IMR-90 (cell line): ENCODE data around the gene DHX40. TPM values are rescaled to one million over a fixed set of nuclear protein-coding genes. Genes with fewer than 3 reads are reported as not detected.

Experiments used
- ATAC-seq: fragments of 200-7000 bp; cut with Tn5 transposase; 2 replicates; pipeline ENCODE4 v1.9.1; 2020; ENCODE audit warnings: low read depth, mild to moderate bottlenecking, moderate library complexity
- BruUV-seq: library from RNA; stranded (reverse); fragments of 400-500 nt; replicated peaks from 2 replicates; lab custom pipeline; 2021; lab: Mats Ljungman, UMichigan
- CTCF ChIA-PET: fragments of 300-600 bp; formaldehyde crosslinking; extraction: SDS; loops from one replicate; lab custom pipeline; 2021; ENCODE audit warnings: antibody characterized with exemption; lab: Yijun Ruan, JAX
- POLR2A ChIA-PET: fragments of 300-600 bp; sonication (Branson Sonifier 250); formaldehyde crosslinking; loops from one replicate; lab custom pipeline; 2022; ENCODE audit warnings: antibody characterized with exemption; ENCODE audit not compliant: unreplicated experiment; lab: Charles Lee
- DNase-seq: peaks from one replicate; pipeline ENCODE4 v3.0.0; 2013
- H2AFZ ChIP-seq: replicated peaks from 2 replicates; pipeline ENCODE3; 2013; ENCODE audit warnings: low read length, mild to moderate bottlenecking; ENCODE audit not compliant: poor library complexity
- H2AK5ac ChIP-seq: 2 replicates; pipeline ENCODE4 v1.6.1; 2013; ENCODE audit warnings: low read depth, low read length, inconsistent platforms
- H2AK9ac ChIP-seq: replicated peaks from 2 replicates; pipeline ENCODE3; 2013; ENCODE audit warnings: mild to moderate bottlenecking, low read depth, low read length, moderate library complexity; ENCODE audit not compliant: poor library complexity
- H2BK120ac ChIP-seq: 2 replicates; pipeline ENCODE4 v1.6.1; 2013; ENCODE audit warnings: low read depth, low read length, inconsistent platforms
- H2BK15ac ChIP-seq: 3 replicates; pipeline ENCODE4 v1.6.1; 2013; ENCODE audit warnings: low read depth, low read length, inconsistent platforms
- H2BK20ac ChIP-seq: 2 replicates; pipeline ENCODE4 v1.6.1; 2013; ENCODE audit warnings: low read depth, mild to moderate bottlenecking, inconsistent platforms, low read length, moderate library complexity
- H2BK5ac ChIP-seq: 2 replicates; pipeline ENCODE4 v1.6.1; 2013; ENCODE audit warnings: mild to moderate bottlenecking, low read depth, low read length, inconsistent platforms; ENCODE audit not compliant: poor library complexity, severe bottlenecking
- H3K14ac ChIP-seq: replicated peaks from 2 replicates; pipeline ENCODE4 v1.6.1; 2013; ENCODE audit warnings: low read depth, low read length, inconsistent platforms
- H3K18ac ChIP-seq: 2 replicates; pipeline ENCODE4 v1.6.1; 2013; ENCODE audit warnings: low read depth, low read length, control low read depth
- H3K23ac ChIP-seq: 2 replicates; pipeline ENCODE4 v1.6.1; 2013; ENCODE audit warnings: low read depth, low read length, inconsistent platforms
- H3K27ac ChIP-seq: 2 replicates; pipeline ENCODE4 v1.5.1; 2013; ENCODE audit warnings: mild to moderate bottlenecking, control low read depth, low read length; ENCODE audit not compliant: insufficient read depth
- H3K27me3 ChIP-seq: 2 replicates; pipeline ENCODE4 v1.6.1; 2013; ENCODE audit warnings: low read length; ENCODE audit not compliant: control insufficient read depth, insufficient read depth
- H3K36me3 ChIP-seq: 2 replicates; pipeline ENCODE4 v1.6.1; 2013; ENCODE audit warnings: low read length, mixed read lengths; ENCODE audit not compliant: control insufficient read depth, insufficient read depth
- H3K4ac ChIP-seq: 2 replicates; pipeline ENCODE4 v1.6.1; 2013; ENCODE audit warnings: low read depth, low read length, inconsistent platforms
- H3K4me1 ChIP-seq: 2 replicates; pipeline ENCODE4 v1.6.1; 2013; ENCODE audit warnings: low read length, mixed read lengths; ENCODE audit not compliant: control insufficient read depth, insufficient read depth
- H3K4me2 ChIP-seq: 2 replicates; pipeline ENCODE4 v1.6.1; 2013; ENCODE audit warnings: low read depth, mild to moderate bottlenecking, control low read depth, low read length, moderate library complexity
- H3K4me3 ChIP-seq: 2 replicates; pipeline ENCODE4 v1.5.1; 2013; ENCODE audit warnings: low read depth, mild to moderate bottlenecking, control low read depth, low read length, moderate library complexity; ENCODE audit not compliant: insufficient read depth
- H3K56ac ChIP-seq: 2 replicates; pipeline ENCODE4 v1.6.1; 2013; ENCODE audit warnings: low read length, inconsistent platforms; ENCODE audit not compliant: insufficient read depth; ENCODE audit errors: extremely low read depth
- H3K79me1 ChIP-seq, 2 experiments: 2 replicates each; pipeline ENCODE4 v1.6.1; 2013; ENCODE audit warnings: low read length in 2 of 2, inconsistent platforms in 1 of 2, low read depth in 1 of 2
- H3K9ac ChIP-seq: 2 replicates; pipeline ENCODE4 v1.6.1; 2013; ENCODE audit warnings: low read depth, low read length, control low read depth
- H3K9me1 ChIP-seq: 2 replicates; pipeline ENCODE4 v1.6.1; 2013; ENCODE audit warnings: low read length, inconsistent platforms; ENCODE audit not compliant: insufficient read depth
- H3K9me3 ChIP-seq: 2 replicates; pipeline ENCODE4 v1.6.1; 2013; ENCODE audit warnings: low read length; ENCODE audit not compliant: control insufficient read depth, insufficient read depth
- H4K20me1 ChIP-seq: 2 replicates; pipeline ENCODE4 v1.6.1; 2013; ENCODE audit warnings: low read length, inconsistent platforms; ENCODE audit not compliant: insufficient read depth
- H4K5ac ChIP-seq: 2 replicates; pipeline ENCODE4 v1.6.1; 2013; ENCODE audit warnings: mild to moderate bottlenecking, low read depth, low read length, control low read depth
- H4K8ac ChIP-seq, 2 experiments: 2 replicates each; pipeline ENCODE4 v1.6.1; 2013; ENCODE audit warnings: low read depth in 2 of 2, low read length in 2 of 2, control low read depth in 1 of 2, inconsistent platforms in 1 of 2
- H4K91ac ChIP-seq: 2 replicates; pipeline ENCODE4 v1.6.1; 2013; ENCODE audit warnings: low read depth, low read length, inconsistent platforms; ENCODE audit not compliant: insufficient read depth
- BHLHE40 ChIP-seq: fragments of 150-350 bp; IDR thresholded peaks from 2 replicates; pipeline ENCODE4 v1.6.1; 2016; ENCODE audit warnings: mild to moderate bottlenecking, low read depth, low read length
- CHD1 ChIP-seq: IDR thresholded peaks from 2 replicates; pipeline ENCODE4 v1.6.1; 2012; ENCODE audit warnings: low read depth, low read length, improper control_type of control experiment
- FOS ChIP-seq: fragments of 150-350 bp; IDR thresholded peaks from 2 replicates; pipeline ENCODE4 v1.6.1; 2016; ENCODE audit warnings: low read depth, low read length
- MAZ ChIP-seq: IDR thresholded peaks from 2 replicates; pipeline ENCODE4 v1.6.1; 2012; ENCODE audit warnings: low read depth, mild to moderate bottlenecking, low read length, improper control_type of control experiment, moderate library complexity, borderline replicate concordance
- MXI1 ChIP-seq: IDR thresholded peaks from 2 replicates; pipeline ENCODE4 v1.6.1; 2012; ENCODE audit warnings: low read depth, mild to moderate bottlenecking, low read length, moderate library complexity, borderline replicate concordance
- NFE2L2 ChIP-seq: fragments of 150-350 bp; IDR thresholded peaks from 2 replicates; pipeline ENCODE4 v1.6.1; 2016; ENCODE audit warnings: low read depth, mild to moderate bottlenecking, low read length
- POLR2A ChIP-seq: IDR thresholded peaks from 2 replicates; pipeline ENCODE4 v1.6.1; 2012; ENCODE audit warnings: mild to moderate bottlenecking, low read depth, low read length
- RAD21 ChIP-seq: IDR thresholded peaks from 2 replicates; pipeline ENCODE4 v1.6.1; 2012; ENCODE audit warnings: low read length, improper control_type of control experiment
- RCOR1 ChIP-seq: IDR thresholded peaks from 2 replicates; pipeline ENCODE4 v1.6.1; 2012; ENCODE audit warnings: mild to moderate bottlenecking, low read length, improper control_type of control experiment; ENCODE audit not compliant: insufficient replicate concordance
- RFX5 ChIP-seq: IDR thresholded peaks from 2 replicates; pipeline ENCODE4 v1.8.0; 2012; ENCODE audit warnings: low read depth, mild to moderate bottlenecking, low read length, moderate library complexity
- SMC3 ChIP-seq: fragments of 150-350 bp; IDR thresholded peaks from 2 replicates; pipeline ENCODE4 v1.6.1; 2016; ENCODE audit warnings: low read depth, mild to moderate bottlenecking, antibody characterized with exemption, low read length, moderate library complexity
- WGBS, 2 experiments: methylation state at CpG; one replicate each; pipeline versions ENCODE4 v1.1.5 to v1.1.7; 2013; ENCODE audit warnings: missing lambda C conversion rate in 2 of 2; ENCODE audit not compliant: insufficient read length in 1 of 2; ENCODE audit errors: extremely low coverage in 2 of 2; 5-methylcytosine and 5-hydroxymethylcytosine counted together
- dilution Hi-C: fragments of 300-500 bp; cut with HindIII; formaldehyde crosslinking; loops from one replicate; pipeline ENCODE4 v1.14.3; 2018; ENCODE audit warnings: low sequenced_read_pairs; ENCODE audit not compliant: unreplicated experiment
- in situ Hi-C: fragments of 300-500 bp; cut with MboI; formaldehyde crosslinking; loops from 3 replicates; pipeline ENCODE4 v1.14.3; 2019; ENCODE audit warnings: low sequenced_read_pairs, inconsistent platforms, mixed read lengths
- intact Hi-C: fragments of 100-400 bp; cut with micrococcal nuclease; formaldehyde crosslinking; loops from 2 replicates; pipeline ENCODE4 v1.10.0; 2022
- polyA plus RNA-seq, 3 experiments: library from polyadenylated mRNA; depleted of rRNA; stranded (reverse); fragments of >200 nt; gene quantifications; 2 replicates each; pipeline ENCODE4 v1.2.3, GENCODE V29; 2012; ENCODE audit warnings: low replicate concordance in 1 of 3
- total RNA-seq: library from RNA; depleted of rRNA; stranded (reverse); fragments of >200 nt; gene quantifications from 2 replicates; pipeline ENCODE4 v1.2.3, GENCODE V29; 2012
- TF ChIP-seq, protein P1 (sequence below): fragments of 150-350 bp; IDR thresholded peaks from 2 replicates; pipeline ENCODE4 v1.6.1; 2017; ENCODE audit warnings: mild to moderate bottlenecking, antibody characterized with exemption, low read length, low read depth
- TF ChIP-seq, protein P2 (sequence below): conservative IDR thresholded peaks from 2 replicates; pipeline ENCODE4 v1.5.1; 2012; ENCODE audit warnings: mild to moderate bottlenecking, low read depth, low read length, improper control_type of control experiment

Gene DHX40
- total and polyA plus RNA-seq, 2 of the 4 experiments (the other 2 are of a cell fraction): 17.4 to 44.4 TPM

DNA sequence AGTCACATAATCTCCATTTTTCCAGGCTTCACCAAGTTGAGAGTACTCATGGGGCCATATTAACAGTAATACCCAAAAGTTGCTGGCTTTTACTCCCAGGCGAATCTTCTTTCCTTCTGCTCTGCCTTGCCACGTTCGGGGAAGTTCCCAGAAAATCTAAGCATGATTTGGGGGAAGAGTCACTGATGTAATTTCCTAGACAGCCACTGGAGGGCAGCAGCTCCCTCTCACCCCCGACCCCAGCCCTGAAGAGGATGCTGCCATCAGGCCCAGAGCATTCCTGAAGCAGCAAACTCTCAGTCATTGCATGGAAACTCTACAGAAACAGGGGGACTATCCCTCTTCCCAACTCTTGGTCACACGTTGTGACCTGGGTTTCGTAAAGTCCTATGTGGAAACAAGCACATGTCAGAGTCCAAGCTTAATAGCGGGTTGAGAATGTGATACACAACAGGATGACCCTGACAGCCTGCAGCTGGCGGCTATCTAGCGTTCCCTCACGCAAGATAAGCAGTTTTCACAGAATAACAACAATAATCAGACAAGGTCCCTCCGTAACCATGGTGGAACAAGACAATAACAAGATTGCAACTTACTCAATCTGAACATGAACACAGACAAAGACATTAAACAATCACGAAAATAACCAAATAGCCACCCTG is 43.8 kb upstream of the DHX40 start:
- Histone ChIP-seq H3K4me1 (0 out of 2 replicates have a peak, but pooled peaks cover 2% of the 10 kb centered on the region), H3K9me3 (no peaks in the 10 kb centered on the region), H3K9me1 (0 out of 2 replicates have a peak, but pooled peaks cover 3% of the 10 kb centered on the region), H3K18ac (no peak overlapping the region), H3K14ac (no peak overlapping the region; the same call in 1 of the 2 replicates), H2BK15ac (no peak overlapping the region), H2AFZ (peak overlapping the region; percentile 89), H3K27ac (no peak overlapping the region), H2BK20ac (0 out of 2 replicates have a peak overlapping the region, but pooled peaks have one; percentile 1), H3K4me3 (no peak overlapping the region), H3K23ac (no peak overlapping the region), H3K27me3 (peaks cover 6% of the 10 kb centered on the region), H4K20me1 (no peaks in the 10 kb centered on the region), H3K4me2 (peak overlapping the region; percentile 25; the same call in 1 of the 2 replicates), H2BK5ac (no peak overlapping the region), H4K5ac (no peak overlapping the region), H3K4ac (no peak overlapping the region), H4K8ac (peak overlapping the region in 1 of 2 experiments; percentile 47; a peak in 2 of 4 replicates), H3K56ac (no peak overlapping the region), H2BK120ac (0 out of 2 replicates have a peak overlapping the region, but pooled peaks have one; percentile 44), H2AK9ac (no peak overlapping the region), H3K79me1 (no peaks in the 10 kb centered on the region), H4K91ac (no peak overlapping the region), H3K9ac (no peak overlapping the region), H3K36me3 (no peaks in the 10 kb centered on the region), H2AK5ac (no peak overlapping the region)
- dilution Hi-C loops: no loop called here
- in situ Hi-C loops: no loop called here
- BruUV-seq: no TSS peak
- peak; percentile 59 for DNase-seq
- TF ChIP-seq, protein P1, sequence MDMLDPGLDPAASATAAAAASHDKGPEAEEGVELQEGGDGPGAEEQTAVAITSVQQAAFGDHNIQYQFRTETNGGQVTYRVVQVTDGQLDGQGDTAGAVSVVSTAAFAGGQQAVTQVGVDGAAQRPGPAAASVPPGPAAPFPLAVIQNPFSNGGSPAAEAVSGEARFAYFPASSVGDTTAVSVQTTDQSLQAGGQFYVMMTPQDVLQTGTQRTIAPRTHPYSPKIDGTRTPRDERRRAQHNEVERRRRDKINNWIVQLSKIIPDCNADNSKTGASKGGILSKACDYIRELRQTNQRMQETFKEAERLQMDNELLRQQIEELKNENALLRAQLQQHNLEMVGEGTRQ: no peak
- TF ChIP-seq, protein P2, sequence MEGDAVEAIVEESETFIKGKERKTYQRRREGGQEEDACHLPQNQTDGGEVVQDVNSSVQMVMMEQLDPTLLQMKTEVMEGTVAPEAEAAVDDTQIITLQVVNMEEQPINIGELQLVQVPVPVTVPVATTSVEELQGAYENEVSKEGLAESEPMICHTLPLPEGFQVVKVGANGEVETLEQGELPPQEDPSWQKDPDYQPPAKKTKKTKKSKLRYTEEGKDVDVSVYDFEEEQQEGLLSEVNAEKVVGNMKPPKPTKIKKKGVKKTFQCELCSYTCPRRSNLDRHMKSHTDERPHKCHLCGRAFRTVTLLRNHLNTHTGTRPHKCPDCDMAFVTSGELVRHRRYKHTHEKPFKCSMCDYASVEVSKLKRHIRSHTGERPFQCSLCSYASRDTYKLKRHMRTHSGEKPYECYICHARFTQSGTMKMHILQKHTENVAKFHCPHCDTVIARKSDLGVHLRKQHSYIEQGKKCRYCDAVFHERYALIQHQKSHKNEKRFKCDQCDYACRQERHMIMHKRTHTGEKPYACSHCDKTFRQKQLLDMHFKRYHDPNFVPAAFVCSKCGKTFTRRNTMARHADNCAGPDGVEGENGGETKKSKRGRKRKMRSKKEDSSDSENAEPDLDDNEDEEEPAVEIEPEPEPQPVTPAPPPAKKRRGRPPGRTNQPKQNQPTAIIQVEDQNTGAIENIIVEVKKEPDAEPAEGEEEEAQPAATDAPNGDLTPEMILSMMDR: peak; percentile 77
- TF ChIP-seq MAZ (no peak; the same call in 1 of the 2 replicates), RCOR1 (no peak), CHD1 (no peak), BHLHE40 (no peak), FOS (no peak), RFX5 (no peak), RAD21 (peak; percentile 72), SMC3 (peak; percentile 73), MXI1 (no peak), POLR2A (no peak), NFE2L2 (no peak)
- ATAC-seq: peak; percentile 99
- 27% methylated on average over 6 of the region's 12 CpGs; no CpG with 5 or more reads in 1 of the 2 experiments for WGBS, 2 experiments
- intact Hi-C loops: loop anchor here (1.0 to 5.0 kb wide), 2 partner anchors 36 to 210 kb away; no protein-coding TSS in a partner anchor
- CTCF ChIA-PET: interaction anchor here (0.5 to 1.4 kb wide), 7 partner anchors 11 to 233 kb away, joined by 3 to 5 read pairs (median 3); no protein-coding TSS in a partner anchor
- POLR2A ChIA-PET: no interaction called here
